Left renal pelvis (tissue), 4 donors: ENCODE data around the gene OR10H4. TPM values are rescaled to one million over a fixed set of nuclear protein-coding genes. Genes with fewer than 3 reads are reported as not detected.

Experiments
- polyA plus RNA-seq, 4 donors: library from polyadenylated mRNA; unstranded; fragments of 120-200 nt; gene quantifications; one replicate each; pipeline ENCODE4 v1.2.1, GENCODE V29; 2013; ENCODE audit not compliant: insufficient read length in 4 of 4

The OR10H4 gene
- polyA plus RNA-seq, 4 donors = not detected

Other genes starting within 250 kb of the OR10H4 start
- gene OR10H2, start 221.0 kb upstream of the OR10H4 start, polyA plus RNA-seq = not detected
- not detected for gene OR10H3, start 211.0 kb upstream of the OR10H4 start, polyA plus RNA-seq
- gene OR10H5, start 161.3 kb upstream of the OR10H4 start, polyA plus RNA-seq = under 1 TPM; 0.04 to 0.14 (median 0.05) TPM
- gene OR10H1, start 133.3 kb upstream of the OR10H4 start, polyA plus RNA-seq = under 1 TPM in 1 of 4 donors, not detected in 3; 0.04 TPM
- under 1 TPM in 3 of 4 donors, not detected in 1; 0.24 to 0.32 (median 0.27) TPM for gene CYP4F2, start 50.9 kb upstream of the OR10H4 start, polyA plus RNA-seq
- gene CYP4F11, start 14.5 kb upstream of the OR10H4 start, polyA plus RNA-seq = 1 to 10 TPM in 1 of 4 donors, not detected in 3; 1.1 TPM
- 100 to 1,000 TPM; 493 to 783 (median 619) TPM for gene TPM4, start 127.5 kb downstream of the OR10H4 start, polyA plus RNA-seq
- gene RAB8A, start 162.9 kb downstream of the OR10H4 start, polyA plus RNA-seq = 10 to 100 TPM; 65.8 to 97.4 (median 83.9) TPM
- 1 to 10 TPM in 1 of 4 donors, under 1 TPM in 3; 0.46 to 1.1 (median 0.65) TPM for gene HSH2D, start 194.7 kb downstream of the OR10H4 start, polyA plus RNA-seq
- gene CIB3, start 224.5 kb downstream of the OR10H4 start, polyA plus RNA-seq = not detected
- 100 to 1,000 TPM in 3 of 4 donors, 10 to 100 TPM in 1; 96.5 to 118 (median 112) TPM for gene FAM32A, start 236.4 kb downstream of the OR10H4 start, polyA plus RNA-seq
- gene AP1M1, start 248.9 kb downstream of the OR10H4 start, polyA plus RNA-seq = 10 to 100 TPM; 52.6 to 62.6 (median 55.3) TPM